Thoracic aorta (tissue), 2 donors: Measurements from ENCODE around the gene INPP5A. TPM values are rescaled to one million over a fixed set of nuclear protein-coding genes. Genes with fewer than 3 reads are reported as not detected.

Source experiments
- ATAC-seq: fragments of 150-250 bp; one replicate; pipeline ENCODE4 v1.8.0; 2017; ENCODE audit warnings: low read depth; ENCODE audit not compliant: insufficient number of reproducible peaks, low FRiP score
- DNase-seq: peaks from one replicate; pipeline ENCODE4 v3.0.0-alpha.2; 2020; ENCODE audit warnings: low spot score
- H3K27ac ChIP-seq, 2 donors: fragments of 200-600 bp; sonication (generic); 1 replicate in 1 of 2; 2 replicates in 1 of 2; pipeline ENCODE4 v1.5.1; 2016; ENCODE audit warnings: mild to moderate bottlenecking in 2 of 2, moderate library complexity in 2 of 2
- H3K27me3 ChIP-seq: fragments of 200-600 bp; sonication (generic); replicated peaks from 2 replicates; pipeline ENCODE4 v1.6.0; 2016; ENCODE audit warnings: mild to moderate bottlenecking; ENCODE audit not compliant: insufficient read depth
- H3K36me3 ChIP-seq: fragments of 200-600 bp; sonication (generic); one replicate; pipeline ENCODE4 v1.5.1; 2016
- H3K4me1 ChIP-seq, 2 donors: fragments of 200-600 bp; sonication (generic); 1 replicate in 1 of 2; 2 replicates in 1 of 2; pipeline versions ENCODE4 v1.5.1 to v1.6.0; 2016; ENCODE audit warnings: low read depth in 2 of 2, mild to moderate bottlenecking in 1 of 2; ENCODE audit not compliant: control insufficient read depth in 1 of 2
- H3K4me3 ChIP-seq: fragments of 200-600 bp; sonication (generic); 2 replicates; pipeline ENCODE4 v1.5.1; 2016; ENCODE audit warnings: mild to moderate bottlenecking
- H3K9me3 ChIP-seq: fragments of 200-600 bp; sonication (generic); 2 replicates; pipeline ENCODE4 v1.5.1; 2016
- total RNA-seq, 2 donors: library from RNA; depleted of rRNA; stranded (reverse); fragments of >200 nt; gene quantifications; one replicate each; pipeline versions ENCODE4 v1.1.0 to v1.2.3, GENCODE V29; 2016
- TF ChIP-seq, protein P1 (sequence below): fragments of 200-600 bp; sonication (generic); IDR thresholded peaks from one replicate; pipeline ENCODE4 v1.5.1; 2019; ENCODE audit warnings: antibody characterized with exemption

The INPP5A gene
- total RNA-seq, 2 donors from 2014 or later, result 120 to 142 TPM

DNA sequence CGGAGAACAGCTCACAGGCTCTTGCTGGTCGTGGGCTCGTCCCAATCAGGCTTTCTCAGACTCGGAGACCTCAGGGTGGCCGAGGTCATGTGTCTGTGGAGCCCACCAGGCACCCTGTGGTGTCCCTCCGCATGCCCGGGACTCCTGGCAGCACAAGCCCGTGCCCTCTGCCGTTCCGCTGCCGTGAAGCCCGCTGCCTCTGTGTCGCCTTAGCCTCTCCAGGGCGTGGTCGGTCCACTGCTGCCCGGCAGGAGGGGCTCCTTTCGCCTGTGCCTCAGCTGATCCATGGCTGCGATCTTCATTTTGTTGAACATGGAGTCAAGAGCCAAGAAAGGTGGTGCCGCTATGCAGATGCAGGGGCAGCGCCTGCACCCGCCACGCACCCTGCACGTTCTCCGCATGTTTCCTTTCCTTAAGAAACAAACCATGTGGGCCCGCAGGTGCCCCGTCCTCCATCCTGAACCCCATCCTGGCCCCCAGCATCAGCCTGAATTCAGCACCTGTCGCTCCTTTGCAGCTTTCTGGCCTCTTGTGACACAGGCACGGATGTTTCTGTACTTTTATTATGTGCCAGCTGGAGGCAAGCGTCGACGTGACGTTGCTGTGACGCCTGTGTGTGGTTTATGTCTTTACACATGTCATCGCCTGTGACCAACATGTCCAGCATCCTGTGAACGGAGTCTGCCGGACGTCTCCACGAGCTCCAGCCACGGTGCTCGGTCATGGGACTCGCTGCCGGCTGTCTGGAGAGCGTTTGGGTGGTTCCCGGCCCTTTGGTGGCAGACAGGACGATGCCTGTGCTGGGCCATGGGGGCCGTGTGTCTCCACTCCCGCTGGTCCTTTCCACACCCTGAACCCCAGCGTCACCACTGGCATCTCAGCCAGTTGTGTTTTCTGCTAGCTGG, 178.4 kb downstream of the INPP5A start:
- TF ChIP-seq, protein P1, sequence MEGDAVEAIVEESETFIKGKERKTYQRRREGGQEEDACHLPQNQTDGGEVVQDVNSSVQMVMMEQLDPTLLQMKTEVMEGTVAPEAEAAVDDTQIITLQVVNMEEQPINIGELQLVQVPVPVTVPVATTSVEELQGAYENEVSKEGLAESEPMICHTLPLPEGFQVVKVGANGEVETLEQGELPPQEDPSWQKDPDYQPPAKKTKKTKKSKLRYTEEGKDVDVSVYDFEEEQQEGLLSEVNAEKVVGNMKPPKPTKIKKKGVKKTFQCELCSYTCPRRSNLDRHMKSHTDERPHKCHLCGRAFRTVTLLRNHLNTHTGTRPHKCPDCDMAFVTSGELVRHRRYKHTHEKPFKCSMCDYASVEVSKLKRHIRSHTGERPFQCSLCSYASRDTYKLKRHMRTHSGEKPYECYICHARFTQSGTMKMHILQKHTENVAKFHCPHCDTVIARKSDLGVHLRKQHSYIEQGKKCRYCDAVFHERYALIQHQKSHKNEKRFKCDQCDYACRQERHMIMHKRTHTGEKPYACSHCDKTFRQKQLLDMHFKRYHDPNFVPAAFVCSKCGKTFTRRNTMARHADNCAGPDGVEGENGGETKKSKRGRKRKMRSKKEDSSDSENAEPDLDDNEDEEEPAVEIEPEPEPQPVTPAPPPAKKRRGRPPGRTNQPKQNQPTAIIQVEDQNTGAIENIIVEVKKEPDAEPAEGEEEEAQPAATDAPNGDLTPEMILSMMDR, result no peak
- Histone ChIP-seq H3K36me3 (peaks cover 12% of the 10 kb centered on the region), H3K9me3 (no peaks in the 10 kb centered on the region), H3K27ac (no peak overlapping the region), H3K27me3 (no peaks in the 10 kb centered on the region), H3K4me1 (peaks cover 0 to 1% of the 10 kb centered on the region in 2 donors), H3K4me3 (no peak overlapping the region)
- DNase-seq, result no peak
- no peak for ATAC-seq

DNA sequence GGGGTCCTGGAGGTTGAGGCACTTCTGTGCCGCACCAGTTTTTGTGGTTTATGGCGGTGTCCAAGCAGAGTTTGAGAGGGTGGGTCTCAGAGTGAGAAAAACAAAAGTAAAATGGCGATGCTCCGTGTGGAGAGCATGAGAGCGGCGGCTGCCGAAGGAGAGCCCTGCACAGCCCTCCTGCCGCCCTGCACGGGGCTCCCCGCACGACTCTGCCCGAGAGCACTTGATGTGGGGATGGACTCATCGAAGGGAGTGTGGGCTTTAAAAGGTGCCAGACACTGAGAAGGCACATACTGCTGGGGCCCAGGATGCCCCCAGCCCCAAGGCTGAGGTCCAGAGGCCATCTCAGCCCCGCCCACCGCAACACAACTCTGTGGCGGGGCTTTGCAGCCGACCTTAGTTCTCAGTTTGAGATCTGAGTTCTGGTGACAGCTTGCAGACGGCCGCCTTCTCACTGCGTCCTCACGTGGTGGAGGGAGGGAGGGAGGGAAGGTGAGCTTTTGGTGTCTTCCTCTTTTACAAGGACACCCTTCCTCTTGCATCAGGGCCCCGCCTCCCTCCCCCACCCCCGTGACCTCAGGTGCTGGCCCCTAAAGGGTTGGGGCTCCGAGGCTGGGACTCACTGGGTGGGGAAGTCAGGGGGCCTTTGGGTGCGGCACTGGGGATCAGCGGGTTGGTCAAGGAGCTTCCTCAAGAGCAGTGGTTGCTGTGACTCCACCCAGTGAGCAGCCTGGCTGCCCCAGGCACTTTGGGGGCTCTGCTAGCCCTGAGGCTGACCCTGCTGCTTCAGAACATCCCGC, 179.3 kb downstream of the INPP5A start:
- no peak for ATAC-seq
- H3K4me1 ChIP-seq, result peaks cover 0 to 10% of the 10 kb centered on the region in 2 donors
- no peaks in the 10 kb centered on the region for H3K27me3 ChIP-seq
- TF ChIP-seq, protein P1, result no peak
- H3K27ac ChIP-seq, result no peak overlapping the region
- H3K9me3 ChIP-seq, result no peaks in the 10 kb centered on the region
- H3K4me3 ChIP-seq, result no peak overlapping the region
- no peak for DNase-seq
- peaks cover 12% of the 10 kb centered on the region for H3K36me3 ChIP-seq

GRCh38 chr10:132721725-132722124, 184.1 kb downstream of the INPP5A start:
- H3K27me3 ChIP-seq, result no peaks in the 10 kb centered on the region
- H3K27ac ChIP-seq, result no peak overlapping the region
- ATAC-seq, result no peak
- H3K4me3 ChIP-seq, result no peak overlapping the region
- H3K36me3 ChIP-seq, result peaks cover 10% of the 10 kb centered on the region
- no peaks in the 10 kb centered on the region for H3K9me3 ChIP-seq
- no peak for DNase-seq
- H3K4me1 ChIP-seq, result peaks cover 0 to 12% of the 10 kb centered on the region in 2 donors
- TF ChIP-seq, protein P1, result no peak

DNA sequence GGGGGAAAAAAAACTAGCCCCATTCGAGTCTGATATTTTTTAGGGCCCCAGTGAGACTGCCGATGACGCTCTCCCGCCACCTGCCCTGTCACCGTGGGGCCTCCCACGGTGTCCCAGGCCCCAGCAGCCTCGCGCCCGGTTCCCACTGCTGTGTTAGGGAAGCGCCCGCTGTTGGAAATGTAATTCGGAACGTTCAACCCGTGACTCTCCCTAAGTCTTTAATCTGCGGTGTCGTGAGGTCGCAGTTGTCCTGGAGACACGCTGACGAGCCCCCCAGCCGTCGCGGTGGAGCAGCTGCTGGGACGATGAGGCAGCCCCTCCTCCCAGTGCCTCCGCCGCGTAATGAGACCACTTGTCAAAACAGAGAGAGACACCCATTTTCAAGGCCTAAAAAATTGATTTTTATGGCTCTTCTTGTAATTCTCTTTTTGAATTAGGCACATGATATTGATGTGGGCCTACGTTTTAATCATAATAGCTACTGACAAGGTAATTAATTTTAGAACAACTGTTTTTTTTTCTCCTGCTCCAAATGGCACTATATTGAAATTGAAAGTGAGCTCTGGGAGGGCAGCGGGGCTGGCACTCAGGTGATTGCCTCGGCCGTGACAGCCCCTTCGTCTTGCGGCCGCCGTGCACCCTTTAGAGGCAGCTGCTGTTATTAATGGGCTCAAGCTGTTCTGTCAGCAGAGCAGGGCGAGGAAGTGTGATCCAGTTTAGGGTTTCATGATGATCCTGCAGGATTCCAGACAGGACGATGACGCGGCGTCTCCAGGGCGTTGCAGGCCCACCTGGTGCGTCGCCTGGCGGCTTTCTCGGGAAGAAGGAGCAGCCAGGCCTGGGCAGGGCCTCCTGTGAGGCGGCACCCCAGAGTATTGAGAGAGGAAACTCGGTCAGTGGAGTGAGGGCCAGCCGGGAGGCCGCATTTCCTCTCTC, 185.1 kb downstream of the INPP5A start:
- Histone ChIP-seq H3K4me3 (no peak overlapping the region), H3K27me3 (no peaks in the 10 kb centered on the region), H3K9me3 (no peaks in the 10 kb centered on the region), H3K36me3 (peaks cover 10% of the 10 kb centered on the region), H3K4me1 (peaks cover 0 to 12% of the 10 kb centered on the region in 2 donors), H3K27ac (no peak overlapping the region)
- ATAC-seq (no peak), DNase-seq (no peak)
- TF ChIP-seq, protein P1, result no peak
